HFFc6 (cell line): ENCODE measurements around the gene RGS7. TPM values are rescaled to one million over a fixed set of nuclear protein-coding genes. Genes with fewer than 3 reads are reported as not detected.

Experiments
- DNase-seq: peaks from one replicate; pipeline ENCODE4 v3.0.0-alpha.2; 2018
- H3K27ac Mint-ChIP-seq: 2 replicates; pipeline ENCODE4 v1.8.0; 2020; ENCODE audit warnings: mild to moderate bottlenecking, mixed read lengths
- H3K27me3 Mint-ChIP-seq: 2 replicates; pipeline ENCODE4 v1.8.0; 2021; ENCODE audit warnings: mild to moderate bottlenecking, moderate library complexity, mixed read lengths; ENCODE audit not compliant: insufficient read depth
- H3K36me3 Mint-ChIP-seq: 2 replicates; pipeline ENCODE4 v1.8.0; 2021; ENCODE audit warnings: low read depth, mixed read lengths
- H3K4me1 Mint-ChIP-seq: 2 replicates; pipeline ENCODE4 v1.8.0; 2020; ENCODE audit warnings: low read depth, mixed read lengths
- H3K4me3 Mint-ChIP-seq: 2 replicates; pipeline ENCODE4 v1.8.0; 2020; ENCODE audit warnings: mild to moderate bottlenecking, moderate library complexity, mixed read lengths
- H3K9me3 Mint-ChIP-seq: 2 replicates; pipeline ENCODE4 v1.8.0; 2020; ENCODE audit warnings: mild to moderate bottlenecking, mixed read lengths
- CTCF ChIP-seq: fragments of 200-600 bp; sonication (generic); IDR thresholded peaks from 2 replicates; pipeline ENCODE4 v1.5.0; 2021; ENCODE audit warnings: antibody characterized with exemption, mild to moderate bottlenecking
- total RNA-seq, 6 experiments: library from RNA; stranded (reverse); fragmentation: NEBNext Ultra II Directional; extraction: Animal tissue kit (Norgen Biotek cat#: 25700); gene quantifications; 2 replicates in 1 of 6; 3 replicates in 5 of 6; pipeline ENCODE4 v1.2.3, GENCODE V29; 2021

Gene RGS7
- total RNA-seq, 6 experiments from 2014 or later: 1.5 to 2.4 (median 2.1) TPM

- DNase-seq: no peak
- peaks cover 6% of the 10 kb centered on the region; the same call in 1 of the 2 replicates for H3K4me1 Mint-ChIP-seq
Measured at GRCh38 chr1:241390526-241390925, 33.5 kb upstream of the RGS7 start.

GRCh38 chr1:241389400-241389799 lies 32.4 kb upstream of the RGS7 start:
- TF ChIP-seq CTCF: no peak
- Mint-ChIP-seq H3K36me3 (no peaks in the 10 kb centered on the region), H3K4me3 (no peak overlapping the region), H3K27me3 (peaks cover 3% of the 10 kb centered on the region; the same call in 1 of the 2 replicates), H3K27ac (no peak overlapping the region), H3K4me1 (peaks cover 6% of the 10 kb centered on the region; the same call in 1 of the 2 replicates), H3K9me3 (no peaks in the 10 kb centered on the region)
- no peak for DNase-seq

More at GRCh38 chr1:241390526-241390925, 33.5 kb upstream of the RGS7 start:
- Mint-ChIP-seq H3K27me3 (peaks cover 3% of the 10 kb centered on the region; the same call in 1 of the 2 replicates), H3K36me3 (no peaks in the 10 kb centered on the region), H3K4me3 (no peak overlapping the region), H3K27ac (no peak overlapping the region), H3K9me3 (no peaks in the 10 kb centered on the region)
- no peak for TF ChIP-seq CTCF

- Mint-ChIP-seq H3K9me3 (peaks cover under 1% of the 10 kb centered on the region; the same call in 1 of the 2 replicates), H3K4me1 (peaks cover 4% of the 10 kb centered on the region; the same call in 1 of the 2 replicates), H3K27me3 (peaks cover 5% of the 10 kb centered on the region; the same call in 1 of the 2 replicates), H3K27ac (no peak overlapping the region), H3K36me3 (no peaks in the 10 kb centered on the region), H3K4me3 (no peak overlapping the region)
- TF ChIP-seq CTCF: no peak
- DNase-seq: no peak
Measured at GRCh38 chr1:241387216-241387615, 30.2 kb upstream of the RGS7 start.

GRCh38 chr1:241376701-241377100 lies 19.7 kb upstream of the RGS7 start:
- DNase-seq: no peak
- H3K4me1 Mint-ChIP-seq: no peaks in the 10 kb centered on the region
- H3K27ac Mint-ChIP-seq: no peak overlapping the region
- no peak overlapping the region for H3K4me3 Mint-ChIP-seq
- peaks cover 6% of the 10 kb centered on the region for H3K9me3 Mint-ChIP-seq
- no peak for TF ChIP-seq CTCF
- H3K27me3 Mint-ChIP-seq: peaks cover 2% of the 10 kb centered on the region
- 0 out of 2 replicates have a peak, but pooled peaks cover under 1% of the 10 kb centered on the region for H3K36me3 Mint-ChIP-seq

GRCh38 chr1:241375886-241376285 lies 18.9 kb upstream of the RGS7 start:
- no peak for TF ChIP-seq CTCF
- Mint-ChIP-seq H3K9me3 (no peaks in the 10 kb centered on the region), H3K27ac (no peak overlapping the region), H3K36me3 (no peaks in the 10 kb centered on the region), H3K4me3 (no peak overlapping the region), H3K4me1 (no peaks in the 10 kb centered on the region), H3K27me3 (peaks cover 2% of the 10 kb centered on the region; the same call in 1 of the 2 replicates)
- DNase-seq: no peak
